ENCODE results near the gene FIZ1. TPM values are rescaled to one million over a fixed set of nuclear protein-coding genes. Genes with fewer than 3 reads are reported as not detected.

FIZ1 gene
- total and polyA plus RNA-seq, 12 donors: 9.3 to 18.8 (median 13.5) TPM

DNA sequence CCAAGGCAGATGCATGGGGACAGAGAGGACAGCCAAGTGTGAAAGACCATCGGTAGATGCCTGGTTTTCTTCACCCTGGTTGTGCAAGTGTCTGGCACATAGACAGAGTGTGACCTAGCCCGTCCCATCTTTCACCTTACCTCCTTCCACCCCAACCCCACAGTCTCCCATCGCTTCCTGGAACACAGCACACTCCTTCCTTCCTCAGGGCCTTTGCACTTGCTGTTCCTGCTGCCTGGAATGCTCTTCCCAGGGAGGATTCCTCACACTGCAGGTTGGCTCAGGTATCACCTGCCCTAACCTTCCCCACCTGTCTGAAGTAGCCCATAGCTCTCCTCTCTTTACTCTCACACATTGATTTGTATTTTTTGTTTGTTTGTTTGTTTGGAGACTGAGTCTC, 3.0 kb downstream of the FIZ1 start:
- ATAC-seq (no peak), DNase-seq (no peak)
- Histone ChIP-seq H3K27me3 (no peaks in the 10 kb centered on the region), H3K27ac (no peak overlapping the region), H3K9me3 (no peaks in the 10 kb centered on the region), H3K4me3 (no peak overlapping the region), H3K36me3 (peaks cover 0 to 54% (median 13%) of the 10 kb centered on the region in 9 donors), H3K4me1 (peaks cover 4 to 16% (median 14%) of the 10 kb centered on the region in 9 donors)
- TF ChIP-seq, protein P1, sequence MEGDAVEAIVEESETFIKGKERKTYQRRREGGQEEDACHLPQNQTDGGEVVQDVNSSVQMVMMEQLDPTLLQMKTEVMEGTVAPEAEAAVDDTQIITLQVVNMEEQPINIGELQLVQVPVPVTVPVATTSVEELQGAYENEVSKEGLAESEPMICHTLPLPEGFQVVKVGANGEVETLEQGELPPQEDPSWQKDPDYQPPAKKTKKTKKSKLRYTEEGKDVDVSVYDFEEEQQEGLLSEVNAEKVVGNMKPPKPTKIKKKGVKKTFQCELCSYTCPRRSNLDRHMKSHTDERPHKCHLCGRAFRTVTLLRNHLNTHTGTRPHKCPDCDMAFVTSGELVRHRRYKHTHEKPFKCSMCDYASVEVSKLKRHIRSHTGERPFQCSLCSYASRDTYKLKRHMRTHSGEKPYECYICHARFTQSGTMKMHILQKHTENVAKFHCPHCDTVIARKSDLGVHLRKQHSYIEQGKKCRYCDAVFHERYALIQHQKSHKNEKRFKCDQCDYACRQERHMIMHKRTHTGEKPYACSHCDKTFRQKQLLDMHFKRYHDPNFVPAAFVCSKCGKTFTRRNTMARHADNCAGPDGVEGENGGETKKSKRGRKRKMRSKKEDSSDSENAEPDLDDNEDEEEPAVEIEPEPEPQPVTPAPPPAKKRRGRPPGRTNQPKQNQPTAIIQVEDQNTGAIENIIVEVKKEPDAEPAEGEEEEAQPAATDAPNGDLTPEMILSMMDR (IDR thresholded peaks at IDR 0.05): no peak
- intact Hi-C loops (cut with DNase I): loop anchor here in 1 of 10 donors (5.0 kb wide), 2 partner anchors 49 to 79 kb away; partner anchors contain the start of gene SBK3
- 85 to 93% methylated on average over 3 of the region's 3 CpGs for WGBS, 2 donors

DNA sequence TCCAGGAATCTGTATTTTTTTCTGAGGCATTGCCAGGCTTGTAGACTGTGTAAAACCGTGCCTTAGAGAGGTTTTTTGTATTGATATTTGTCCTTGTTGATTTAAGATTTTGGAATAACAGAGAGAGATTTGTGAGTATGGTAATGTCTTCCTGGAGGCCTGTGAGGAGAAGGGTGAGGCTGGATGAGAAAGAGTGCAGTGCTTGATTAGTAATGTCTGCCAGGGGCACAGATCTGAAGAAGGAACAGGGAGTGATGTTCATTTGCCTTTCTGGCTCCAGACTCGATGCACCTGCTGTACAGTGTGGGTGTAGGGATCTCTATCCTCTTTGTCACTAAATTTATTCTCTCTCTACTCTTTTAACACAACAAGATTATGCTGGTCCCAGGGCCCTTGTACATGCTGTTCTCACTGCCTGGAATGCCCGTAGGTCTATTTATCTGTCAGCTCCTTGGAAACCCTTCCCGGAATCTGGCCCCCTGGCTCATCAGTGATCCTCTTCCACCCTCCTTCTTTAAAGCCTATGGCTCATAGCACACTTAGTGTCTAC, 4.2 kb downstream of the FIZ1 start:
- H3K9me3 ChIP-seq: no peaks in the 10 kb centered on the region
- peaks cover 0 to 54% (median 13%) of the 10 kb centered on the region in 9 donors for H3K36me3 ChIP-seq
- DNase-seq (no peak), ATAC-seq (no peak)
- H3K4me3 ChIP-seq: no peak overlapping the region
- intact Hi-C loops (cut with DNase I): loop anchor here in 1 of 10 donors (5.0 kb wide), 2 partner anchors 48 to 78 kb away; partner anchors contain the start of gene SBK3
- WGBS, 2 donors: 77 to 87% methylated on average over 4 of the region's 4 CpGs
- TF ChIP-seq, protein P1 (IDR thresholded peaks at IDR 0.05): no peak
- H3K4me1 ChIP-seq: peaks cover 0 to 8% (median 6%) of the 10 kb centered on the region in 9 donors
- no peak overlapping the region for H3K27ac ChIP-seq
- no peaks in the 10 kb centered on the region for H3K27me3 ChIP-seq

DNA sequence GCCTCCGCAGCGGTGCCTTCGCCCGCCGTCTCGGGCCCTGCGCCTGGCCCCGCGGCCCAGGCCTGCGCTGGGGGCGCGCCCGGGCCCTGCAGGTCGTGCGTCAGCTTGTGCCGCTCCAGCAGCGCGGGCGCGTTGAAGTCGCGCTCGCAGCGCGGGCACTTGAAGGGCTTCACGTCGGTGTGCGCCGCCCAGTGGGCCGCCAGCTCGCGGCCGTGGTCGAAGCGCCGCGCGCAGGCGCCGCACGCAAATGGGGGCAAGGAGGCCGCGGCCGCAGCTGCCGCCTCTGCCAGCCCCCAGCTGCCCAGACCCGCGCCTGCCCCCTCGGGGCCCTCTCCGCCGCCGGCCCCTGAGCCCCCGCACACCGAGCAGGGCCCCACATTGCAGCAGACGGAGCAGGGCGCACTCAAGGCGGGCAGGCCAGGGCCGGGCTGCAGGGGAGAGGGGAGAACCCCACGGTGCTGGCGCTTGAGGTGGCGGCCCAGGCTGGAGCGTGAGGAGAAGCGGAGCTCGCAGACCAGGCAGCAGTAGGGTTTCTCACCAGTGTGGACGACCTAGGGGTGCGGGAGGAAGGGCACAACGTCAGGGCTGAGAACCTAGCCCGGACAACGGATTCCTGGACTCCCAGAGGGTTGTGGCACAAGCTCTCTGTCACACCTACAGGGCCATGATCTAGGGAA, 6.1 kb downstream of the FIZ1 start:
- Histone ChIP-seq H3K27ac (no peak overlapping the region), H3K27me3 (no peaks in the 10 kb centered on the region), H3K9me3 (no peaks in the 10 kb centered on the region), H3K4me1 (peaks cover 0 to 3% (median 0%) of the 10 kb centered on the region in 9 donors), H3K4me3 (no peak overlapping the region), H3K36me3 (peaks cover 0 to 54% (median 13%) of the 10 kb centered on the region in 9 donors)
- no peak for DNase-seq
- peak in 3 of 8 donors; percentile 12 to 44 (median 37) for ATAC-seq
- intact Hi-C loops (cut with DNase I): no loop called here
- 66 to 81% methylated on average over 64 to 68 of the region's 68 CpGs for WGBS, 2 donors
- TF ChIP-seq, protein P1 (IDR thresholded peaks at IDR 0.05): no peak

DNA sequence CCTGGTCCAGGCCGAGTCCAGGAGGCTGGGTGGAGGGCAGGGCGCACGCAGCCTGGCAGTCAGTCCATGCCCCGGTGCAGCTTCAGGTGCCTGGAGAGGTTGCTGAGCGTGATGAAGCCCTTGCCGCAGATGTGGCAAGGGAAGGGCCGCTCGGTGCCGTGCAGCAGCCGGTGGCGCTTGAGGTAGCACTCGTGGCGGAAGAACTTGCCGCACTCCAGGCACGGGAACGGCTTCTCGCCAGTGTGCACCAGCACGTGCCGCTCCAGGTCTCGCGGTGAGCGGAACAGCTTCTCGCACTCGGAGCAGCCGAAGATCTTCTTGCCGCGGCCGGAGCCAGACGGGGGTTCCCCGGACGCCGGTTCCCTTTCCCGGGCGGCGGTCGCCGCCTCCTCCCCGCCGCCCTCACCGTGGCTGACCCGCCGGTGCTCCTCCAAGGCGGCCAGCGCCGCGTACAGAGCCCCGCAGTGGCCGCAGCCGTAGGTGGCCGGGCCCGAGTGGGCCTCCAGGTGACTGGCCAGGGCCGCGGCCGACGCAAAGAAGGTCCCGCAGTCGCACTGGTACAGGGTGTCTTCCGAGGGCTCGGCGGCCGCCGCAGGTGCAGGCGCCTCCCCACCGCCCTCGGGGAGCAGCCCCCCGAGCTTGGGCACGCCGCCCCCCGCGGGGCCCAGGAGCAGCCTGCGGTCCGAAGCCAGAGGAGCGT, 6.8 kb downstream of the FIZ1 start:
- H3K9me3 ChIP-seq: no peaks in the 10 kb centered on the region
- TF ChIP-seq, protein P1 (IDR thresholded peaks at IDR 0.05): no peak
- H3K4me3 ChIP-seq: no peak overlapping the region
- no peaks in the 10 kb centered on the region for H3K27me3 ChIP-seq
- ATAC-seq (peak in 1 of 8 donors; percentile 12), DNase-seq (no peak)
- intact Hi-C loops (cut with DNase I): no loop called here
- WGBS, 2 donors: 86 to 89% methylated on average over 43 to 73 of the region's 73 CpGs
- no peak overlapping the region for H3K27ac ChIP-seq
- peaks cover 0 to 6% (median 4%) of the 10 kb centered on the region in 9 donors for H3K4me1 ChIP-seq
- H3K36me3 ChIP-seq: peaks cover 0 to 54% (median 13%) of the 10 kb centered on the region in 9 donors
